ENCODE data around the gene TAS2R50. TPM values are rescaled to one million over a fixed set of nuclear protein-coding genes. Genes with fewer than 3 reads are reported as not detected.
A peak's percentile ranks its signal among the peaks of the same experiment; 100 is the strongest.

Gene TAS2R50
- total and polyA plus RNA-seq, 2 donors (not counting 1 experiment from before 2014, with no cell fraction given): 2.3 TPM; not detected in 1

- H3K9me3 ChIP-seq (ENCODE audit: control insufficient read depth, insufficient read depth, low read depth, low read length): no peaks in the 10 kb centered on the region
- no peak overlapping the region for H3K4me2 ChIP-seq (ENCODE audit: extremely low read depth, insufficient read depth, low read length)
- H3K27me3 ChIP-seq (ENCODE audit: control insufficient read depth, insufficient read depth, low read length): no peaks in the 10 kb centered on the region
- H3K79me2 ChIP-seq (ENCODE audit: control insufficient read depth, insufficient read depth, low read length): no peaks in the 10 kb centered on the region
- TF ChIP-seq EZH2 (IDR thresholded peaks at IDR 0.05; ENCODE audit: low read length, missing control alignments) (no peak), CTCF (conservative IDR thresholded peaks at IDR 0.05 in 1 of 2, IDR thresholded peaks at IDR 0.05 in 1 of 2; ENCODE audit: low read depth in 1 of 2, low read length in 2 of 2) (no peak)
- no peak overlapping the region for H3K27ac ChIP-seq (ENCODE audit: insufficient read depth, low read length)
- H4K20me1 ChIP-seq (ENCODE audit: control insufficient read depth, extremely low read depth, insufficient read depth, low read length): no peaks in the 10 kb centered on the region
- no peak overlapping the region for H2AFZ ChIP-seq (ENCODE audit: low read length)
- H3K4me3 ChIP-seq (replicated peaks in 1 of 4; ENCODE audit: control extremely low read depth in 1 of 4, insufficient read depth in 1 of 4, low read depth in 3 of 4, low read length in 4 of 4): no peak overlapping the region
- no peak overlapping the region for H3K9ac ChIP-seq (ENCODE audit: insufficient read depth, low read length)
- H3K4me1 ChIP-seq (ENCODE audit: control insufficient read depth, extremely low read depth, insufficient read depth, low read length): no peaks in the 10 kb centered on the region
- peak in 1 of 2 donors; percentile 47 for DNase-seq (ENCODE audit: low read depth in 2 of 2)
- H3K36me3 ChIP-seq (ENCODE audit: control insufficient read depth, insufficient read depth, low read length): no peaks in the 10 kb centered on the region
These were observed 44.6 kb downstream of the TAS2R50 start for GRCh38 chr12:10941916-10942607.

- H3K4me2 ChIP-seq (ENCODE audit: extremely low read depth, insufficient read depth, low read length): no peak overlapping the region
- no peaks in the 10 kb centered on the region for H3K79me2 ChIP-seq (ENCODE audit: control insufficient read depth, insufficient read depth, low read length)
- no peak for DNase-seq (ENCODE audit: low read depth in 2 of 2)
- no peak overlapping the region for H2AFZ ChIP-seq (ENCODE audit: low read length)
- TF ChIP-seq EZH2 (IDR thresholded peaks at IDR 0.05; ENCODE audit: low read length, missing control alignments): no peak
- H3K9ac ChIP-seq (ENCODE audit: insufficient read depth, low read length): no peak overlapping the region
- H4K20me1 ChIP-seq (ENCODE audit: control insufficient read depth, extremely low read depth, insufficient read depth, low read length): no peaks in the 10 kb centered on the region
- H3K4me1 ChIP-seq (ENCODE audit: control insufficient read depth, extremely low read depth, insufficient read depth, low read length): no peaks in the 10 kb centered on the region
- H3K27me3 ChIP-seq (ENCODE audit: control insufficient read depth, insufficient read depth, low read length): no peaks in the 10 kb centered on the region
- no peaks in the 10 kb centered on the region for H3K36me3 ChIP-seq (ENCODE audit: control insufficient read depth, insufficient read depth, low read length)
- H3K9me3 ChIP-seq (ENCODE audit: control insufficient read depth, insufficient read depth, low read depth, low read length): no peaks in the 10 kb centered on the region
- no peak overlapping the region for H3K27ac ChIP-seq (ENCODE audit: insufficient read depth, low read length)
- no peak overlapping the region for H3K4me3 ChIP-seq (replicated peaks in 1 of 4; ENCODE audit: control extremely low read depth in 1 of 4, insufficient read depth in 1 of 4, low read depth in 3 of 4, low read length in 4 of 4)
These were observed 45.3 kb downstream of the TAS2R50 start for GRCh38 chr12:10941369-10941768.

- H3K36me3 ChIP-seq (ENCODE audit: control insufficient read depth, insufficient read depth, low read length): no peaks in the 10 kb centered on the region
- TF ChIP-seq CTCF (conservative IDR thresholded peaks at IDR 0.05 in 1 of 2, IDR thresholded peaks at IDR 0.05 in 1 of 2; ENCODE audit: low read depth in 1 of 2, low read length in 2 of 2): no peak
- TF ChIP-seq EZH2 (IDR thresholded peaks at IDR 0.05; ENCODE audit: low read length, missing control alignments): no peak
- H3K9ac ChIP-seq (ENCODE audit: insufficient read depth, low read length): no peak overlapping the region
- no peak overlapping the region for H3K4me2 ChIP-seq (ENCODE audit: extremely low read depth, insufficient read depth, low read length)
- no peak overlapping the region for H2AFZ ChIP-seq (ENCODE audit: low read length)
- H3K79me2 ChIP-seq (ENCODE audit: control insufficient read depth, insufficient read depth, low read length): no peaks in the 10 kb centered on the region
- no peaks in the 10 kb centered on the region for H3K4me1 ChIP-seq (ENCODE audit: control insufficient read depth, extremely low read depth, insufficient read depth, low read length)
- H3K9me3 ChIP-seq (ENCODE audit: control insufficient read depth, insufficient read depth, low read depth, low read length): no peaks in the 10 kb centered on the region
- no peaks in the 10 kb centered on the region for H3K27me3 ChIP-seq (ENCODE audit: control insufficient read depth, insufficient read depth, low read length)
- DNase-seq (ENCODE audit: low read depth in 2 of 2): peak; percentile 20 to 94
- no peak overlapping the region for H3K27ac ChIP-seq (ENCODE audit: insufficient read depth, low read length)
- no peaks in the 10 kb centered on the region for H4K20me1 ChIP-seq (ENCODE audit: control insufficient read depth, extremely low read depth, insufficient read depth, low read length)
- no peak overlapping the region for H3K4me3 ChIP-seq (replicated peaks in 1 of 4; ENCODE audit: control extremely low read depth in 1 of 4, insufficient read depth in 1 of 4, low read depth in 3 of 4, low read length in 4 of 4)
These were observed 46.3 kb downstream of the TAS2R50 start for GRCh38 chr12:10940389-10940788.

Measured in fibroblast of lung (primary cell).